ENCODE results near the gene TRPV3. TPM values are rescaled to one million over a fixed set of nuclear protein-coding genes. Genes with fewer than 3 reads are reported as not detected.

Gene TRPV3
- total and polyA plus RNA-seq, 2 of the 13 experiments (the other 11 are each of a cell fraction or from before 2014, with no cell fraction given) = 0.90 to 1.0 TPM

DNA sequence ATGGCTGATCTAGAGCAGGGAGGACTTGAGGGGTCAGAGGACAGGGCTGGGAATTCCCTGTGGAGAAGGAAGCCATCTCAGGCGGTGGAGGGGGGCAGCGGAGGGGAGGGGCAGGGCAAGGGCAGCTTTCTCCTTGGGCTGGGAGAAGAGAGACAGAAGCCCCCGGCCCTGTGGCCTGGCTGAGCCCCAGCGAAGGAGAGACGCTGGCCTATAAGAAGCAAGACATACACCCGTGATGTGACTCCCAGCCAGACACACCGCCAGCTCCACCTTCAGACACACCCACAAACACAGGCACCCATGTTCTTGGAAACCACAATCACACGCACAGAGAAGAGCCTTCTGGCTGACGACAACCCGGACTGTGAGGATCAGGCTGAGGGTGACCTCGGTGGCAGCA lies 10.0 kb downstream of the TRPV3 start:
- intact Hi-C loops (cut with micrococcal nuclease; ENCODE audit: unreplicated experiment) = no loop called here
- Histone ChIP-seq H3K36me3 (replicated peaks in 1 of 2; ENCODE audit: control insufficient read depth in 1 of 2, insufficient read depth in 2 of 2, low read length in 2 of 2) (no peaks in the 10 kb centered on the region), H3K27ac (ENCODE audit: extremely low read length, insufficient read depth, low read length) (no peak overlapping the region), H3K4me3 (replicated peaks in 1 of 3; ENCODE audit: insufficient read depth in 1 of 3, low read depth in 2 of 3, low read length in 3 of 3) (no peak overlapping the region), H3K9me3 (ENCODE audit: low read length) (no peaks in the 10 kb centered on the region), H3K79me2 (ENCODE audit: insufficient read depth, low read length) (no peaks in the 10 kb centered on the region), H4K20me1 (ENCODE audit: insufficient read depth, low read length) (no peaks in the 10 kb centered on the region), H3K27me3 (ENCODE audit: control insufficient read depth in 1 of 2, insufficient read depth in 2 of 2, low read length in 2 of 2) (no peaks in the 10 kb centered on the region; a peak in 2 of 5 replicates), H3K9ac (ENCODE audit: insufficient read depth, low read depth, low read length) (no peak overlapping the region), H3K4me1 (ENCODE audit: insufficient read depth, low read length) (peaks cover 38% of the 10 kb centered on the region), H2AFZ (ENCODE audit: low read length) (no peak overlapping the region), H3K4me2 (ENCODE audit: low read depth, low read length) (no peak overlapping the region)
- DNase-seq (ENCODE audit: low spot score) (no peak), FAIRE-seq (no peak), ATAC-seq (no peak)
- ChIA-PET POLR2A (no interaction called here), CTCF (ENCODE audit: low intra/inter-chr PET ratio, low total read pairs) (no interaction called here)
- 32% methylated on average over 6 of the region's 11 CpGs for WGBS (ENCODE audit: low lambda C conversion rate)
- no TSS peak for BruUV-seq (replicated peaks)
- in situ Hi-C loops (cut with HindIII; ENCODE audit: extremely low pct_ligation_motif_present, low pct_unique_long_range_greater_than_20kb) = no loop called here
- TF ChIP-seq PRMT3 (CRISPR knock-in tag; IDR thresholded peaks at IDR 0.05; ENCODE audit: borderline replicate concordance, low read depth) = no peak
- no peak for TF ChIP-seq CENPT (CRISPR knock-in tag; IDR thresholded peaks at IDR 0.05; ENCODE audit: low read depth)
- no peak for TF ChIP-seq ZNF143 (CRISPR knock-in tag; IDR thresholded peaks at IDR 0.05)
- TF ChIP-seq, protein P1, sequence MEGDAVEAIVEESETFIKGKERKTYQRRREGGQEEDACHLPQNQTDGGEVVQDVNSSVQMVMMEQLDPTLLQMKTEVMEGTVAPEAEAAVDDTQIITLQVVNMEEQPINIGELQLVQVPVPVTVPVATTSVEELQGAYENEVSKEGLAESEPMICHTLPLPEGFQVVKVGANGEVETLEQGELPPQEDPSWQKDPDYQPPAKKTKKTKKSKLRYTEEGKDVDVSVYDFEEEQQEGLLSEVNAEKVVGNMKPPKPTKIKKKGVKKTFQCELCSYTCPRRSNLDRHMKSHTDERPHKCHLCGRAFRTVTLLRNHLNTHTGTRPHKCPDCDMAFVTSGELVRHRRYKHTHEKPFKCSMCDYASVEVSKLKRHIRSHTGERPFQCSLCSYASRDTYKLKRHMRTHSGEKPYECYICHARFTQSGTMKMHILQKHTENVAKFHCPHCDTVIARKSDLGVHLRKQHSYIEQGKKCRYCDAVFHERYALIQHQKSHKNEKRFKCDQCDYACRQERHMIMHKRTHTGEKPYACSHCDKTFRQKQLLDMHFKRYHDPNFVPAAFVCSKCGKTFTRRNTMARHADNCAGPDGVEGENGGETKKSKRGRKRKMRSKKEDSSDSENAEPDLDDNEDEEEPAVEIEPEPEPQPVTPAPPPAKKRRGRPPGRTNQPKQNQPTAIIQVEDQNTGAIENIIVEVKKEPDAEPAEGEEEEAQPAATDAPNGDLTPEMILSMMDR (CRISPR knock-in tag; IDR thresholded peaks at IDR 0.05) = no peak
- TF ChIP-seq SP5 (CRISPR knock-in tag; IDR thresholded peaks at IDR 0.05; ENCODE audit: borderline replicate concordance, low read depth) = no peak
- no peak for TF ChIP-seq SMARCC2 (IDR thresholded peaks at IDR 0.05)
- no peak for TF ChIP-seq ZSCAN25 (CRISPR knock-in tag; IDR thresholded peaks at IDR 0.05)
- TF ChIP-seq, protein P2, sequence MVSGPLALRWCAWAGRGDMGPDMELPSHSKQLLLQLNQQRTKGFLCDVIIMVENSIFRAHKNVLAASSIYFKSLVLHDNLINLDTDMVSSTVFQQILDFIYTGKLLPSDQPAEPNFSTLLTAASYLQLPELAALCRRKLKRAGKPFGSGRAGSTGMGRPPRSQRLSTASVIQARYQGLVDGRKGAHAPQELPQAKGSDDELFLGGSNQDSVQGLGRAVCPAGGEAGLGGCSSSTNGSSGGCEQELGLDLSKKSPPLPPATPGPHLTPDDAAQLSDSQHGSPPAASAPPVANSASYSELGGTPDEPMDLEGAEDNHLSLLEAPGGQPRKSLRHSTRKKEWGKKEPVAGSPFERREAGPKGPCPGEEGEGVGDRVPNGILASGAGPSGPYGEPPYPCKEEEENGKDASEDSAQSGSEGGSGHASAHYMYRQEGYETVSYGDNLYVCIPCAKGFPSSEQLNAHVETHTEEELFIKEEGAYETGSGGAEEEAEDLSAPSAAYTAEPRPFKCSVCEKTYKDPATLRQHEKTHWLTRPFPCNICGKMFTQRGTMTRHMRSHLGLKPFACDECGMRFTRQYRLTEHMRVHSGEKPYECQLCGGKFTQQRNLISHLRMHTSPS (CRISPR knock-in tag; IDR thresholded peaks at IDR 0.05; ENCODE audit: low read depth) = no peak
